Hypothalamus (tissue), 51 donors: ENCODE results near the gene OPCML.

Experiments used
- DNase-seq, 51 donors: peaks; one replicate each; lab custom pipeline; 2025; lab: John Stamatoyannopoulos, UW

OPCML gene

DNA sequence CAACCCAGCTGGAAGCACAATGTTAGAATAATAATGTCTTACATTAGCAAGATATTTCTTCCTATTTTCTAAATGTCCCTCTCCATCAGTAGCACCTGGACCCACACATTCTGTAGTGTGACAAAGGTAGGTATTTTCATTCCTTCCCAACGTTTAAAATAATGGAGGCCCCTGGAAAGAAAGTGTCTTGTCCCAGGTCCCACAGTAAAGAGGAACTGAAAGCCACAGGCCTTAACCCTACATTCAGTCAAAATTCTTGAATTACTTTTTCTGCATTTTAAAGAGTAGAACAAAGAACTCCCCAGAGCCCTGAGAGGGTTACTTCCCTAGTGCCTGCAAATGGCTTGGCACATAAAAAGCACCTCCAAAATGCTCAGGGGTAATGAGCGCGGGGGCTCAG, 26.3 kb downstream of the OPCML start:
- no peak for DNase-seq

GRCh38 chr11:133504906-133505305, 27.4 kb downstream of the OPCML start:
- DNase-seq: no peak

DNA sequence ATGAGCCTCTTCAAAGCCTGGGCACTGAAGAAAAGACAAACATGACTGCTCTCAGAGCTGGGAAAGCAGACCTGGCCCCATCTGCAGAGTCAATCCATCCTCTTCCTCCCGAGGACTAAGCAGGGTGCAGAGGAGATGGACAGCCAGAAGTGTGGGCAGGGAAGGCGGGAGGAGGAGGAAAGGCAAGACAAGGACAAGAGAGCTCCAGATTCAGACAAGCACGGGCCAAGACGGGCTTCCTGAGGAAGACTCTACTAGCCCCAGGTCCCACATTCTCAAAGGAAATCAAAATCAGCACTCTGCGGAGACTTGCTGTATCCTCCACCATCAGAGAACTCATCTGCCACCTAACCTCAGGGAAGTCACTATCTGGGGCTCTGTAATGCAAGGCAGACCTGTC, 28.5 kb downstream of the OPCML start:
- DNase-seq: no peak

DNA sequence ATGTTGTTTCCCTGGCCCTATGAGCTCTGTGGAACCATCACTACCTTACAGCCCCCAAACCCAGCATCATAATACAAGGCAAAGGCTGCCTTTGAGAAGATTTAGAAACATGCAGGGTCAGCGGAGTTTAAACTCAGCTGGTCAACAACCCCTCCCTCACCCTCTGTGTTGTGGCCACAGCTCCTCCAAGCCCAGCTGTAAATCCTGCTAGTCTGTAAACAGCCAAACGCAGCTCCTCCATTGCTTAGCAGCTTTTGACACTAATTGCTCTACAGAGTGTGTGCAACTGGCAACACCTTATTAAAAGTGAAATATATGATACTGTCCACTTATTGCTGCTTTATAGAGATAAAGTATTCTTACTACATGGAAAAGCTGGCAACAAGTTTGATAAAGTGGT, 29.1 kb downstream of the OPCML start:
- DNase-seq: no peak

- DNase-seq: no peak
Observed at GRCh38 chr11:133501643-133502539, 30.4 kb downstream of the OPCML start.

- no peak for DNase-seq
Observed at GRCh38 chr11:133500936-133501335, 31.4 kb downstream of the OPCML start.

DNA sequence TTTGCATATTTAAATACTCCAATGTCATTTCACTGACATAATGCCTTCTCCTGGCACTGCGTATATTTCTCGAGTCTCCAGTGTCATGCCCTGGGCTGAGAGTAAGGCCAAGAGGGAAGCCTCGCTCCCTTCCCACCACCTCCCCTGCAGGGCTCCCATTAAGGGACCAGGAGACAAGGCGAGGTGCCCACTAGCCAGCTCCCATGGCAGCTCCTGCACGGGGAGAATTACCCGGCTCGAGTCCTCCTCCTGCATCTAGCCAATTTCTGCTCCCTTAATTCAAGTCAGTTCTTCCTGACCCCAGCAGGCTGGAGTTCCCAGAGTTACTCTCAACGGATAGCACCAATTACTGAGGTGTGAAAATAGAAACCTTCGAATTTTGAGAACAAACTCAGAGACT, 31.9 kb downstream of the OPCML start:
- no peak for DNase-seq

GRCh38 chr11:133498969-133499368, 33.3 kb downstream of the OPCML start:
- no peak for DNase-seq

DNA sequence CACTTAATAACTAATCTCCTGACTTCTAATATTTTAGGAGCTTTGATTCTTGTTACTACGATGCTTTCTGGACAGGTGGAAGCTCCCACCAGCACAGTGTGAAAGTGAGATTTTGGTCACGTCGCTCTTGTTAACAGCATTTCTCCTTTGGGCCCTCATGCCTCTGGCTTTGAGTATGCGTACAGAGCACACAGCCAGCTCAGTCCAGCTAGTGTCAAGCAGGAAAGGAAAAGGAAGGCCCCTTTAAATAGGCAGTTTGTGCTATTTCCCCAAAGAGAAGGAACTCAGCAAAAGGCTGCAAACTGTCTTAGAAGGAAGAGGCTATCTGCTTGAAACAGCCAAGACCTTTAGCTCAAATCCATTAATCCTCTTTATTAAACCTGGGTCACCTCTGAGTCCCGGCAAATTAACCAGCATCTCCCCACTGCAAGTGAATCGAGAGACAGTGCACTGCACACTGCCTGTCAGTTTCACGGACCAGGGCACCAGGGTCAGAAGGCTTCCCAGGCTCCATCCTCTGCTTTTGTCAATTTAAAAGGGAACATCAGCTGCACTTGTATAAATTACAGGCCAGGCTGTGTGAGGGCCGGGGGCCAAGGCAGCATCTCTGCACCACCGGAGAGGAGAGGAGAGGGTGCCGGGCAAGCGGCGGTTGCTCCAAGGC, 34.7 kb downstream of the OPCML start:
- no peak for DNase-seq

GRCh38 chr11:133492895-133493294, 39.4 kb downstream of the OPCML start:
- no peak for DNase-seq

- no peak for DNase-seq
Observed at GRCh38 chr11:133491680-133492383, 40.5 kb downstream of the OPCML start.

- no peak for DNase-seq
Observed at GRCh38 chr11:133480722-133481121, 51.6 kb downstream of the OPCML start.

DNA sequence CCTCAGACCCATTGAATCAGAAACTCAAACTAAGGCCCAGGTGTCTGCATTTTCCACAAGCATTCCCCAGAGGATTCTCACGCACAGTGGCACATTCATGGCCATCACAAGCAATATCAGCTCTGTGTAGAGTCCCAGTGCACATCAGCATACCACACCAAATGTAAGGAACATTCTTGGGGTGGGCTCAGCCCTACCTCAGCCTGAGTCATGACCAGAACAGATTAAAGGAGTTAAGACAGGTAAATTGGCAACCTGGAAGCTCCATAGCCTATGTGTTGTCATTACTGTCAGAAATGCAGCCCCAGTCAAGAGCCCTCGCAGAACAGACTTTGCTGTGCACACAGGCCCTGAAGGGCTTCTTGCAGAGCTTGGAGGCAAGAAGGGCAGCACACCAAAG, 53.1 kb downstream of the OPCML start:
- DNase-seq: no peak

DNA sequence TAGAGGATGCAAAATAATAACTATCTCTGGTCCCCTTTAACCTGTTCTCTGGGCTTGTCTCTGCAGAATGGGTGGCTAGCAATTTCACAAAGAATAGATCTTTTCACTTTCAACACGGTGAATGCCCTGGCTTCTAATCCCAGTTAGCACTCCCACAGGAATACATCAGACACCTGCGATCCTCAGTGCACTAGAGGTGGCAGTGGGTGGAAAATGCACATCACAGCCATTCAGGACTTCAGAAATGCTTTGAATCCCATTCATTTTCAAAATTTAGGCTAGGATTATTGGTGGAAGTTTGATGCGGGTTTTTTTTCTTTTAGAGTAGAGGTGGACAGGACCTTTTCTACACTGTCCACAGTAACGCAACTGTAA, 55.1 kb downstream of the OPCML start:
- no peak for DNase-seq

GRCh38 chr11:133476570-133477250, 55.6 kb downstream of the OPCML start:
- DNase-seq: no peak

- DNase-seq: no peak
Observed at GRCh38 chr11:133474461-133474860, 57.8 kb downstream of the OPCML start.

- no peak for DNase-seq
Observed at GRCh38 chr11:133467686-133468085, 64.6 kb downstream of the OPCML start.

GRCh38 chr11:133443206-133443747, 89.0 kb downstream of the OPCML start:
- peak in 2 of 51 donors; percentile 5 to 35 for DNase-seq

GRCh38 chr11:133441964-133442660, 90.2 kb downstream of the OPCML start:
- DNase-seq: no peak

DNA sequence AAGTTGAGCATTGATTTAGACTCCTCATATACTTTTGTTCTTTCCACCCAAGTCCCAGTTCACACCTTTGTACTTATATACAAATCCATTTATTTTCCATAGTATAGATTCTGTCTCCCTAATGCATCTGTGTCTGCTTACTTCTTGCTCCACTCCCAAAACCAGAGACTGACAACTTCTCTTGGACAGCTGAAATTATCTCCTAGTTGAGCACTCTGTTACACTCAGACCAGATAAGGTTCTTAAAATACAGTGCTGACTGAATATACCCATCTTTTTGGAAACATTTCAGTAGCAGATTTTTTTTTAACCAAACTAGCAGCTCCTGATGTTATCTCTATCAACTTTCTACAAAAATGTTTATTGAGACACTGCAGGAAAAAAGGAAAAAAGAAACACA, 106.3 kb downstream of the OPCML start:
- DNase-seq: no peak
